Cardiac septum (tissue), 1 donor: Measurements from ENCODE around the gene CTXN1. TPM values are rescaled to one million over a fixed set of nuclear protein-coding genes. Genes with fewer than 3 reads are reported as not detected.
A peak's percentile ranks its signal among the peaks of the same experiment; 100 is the strongest.
"Not testable (repeated sequence)": the region's sequence is repeated elsewhere in the genome, so short reads cannot be mapped to it uniquely, and the experiment has no call there.

Source experiments
- DNase-seq: peaks from one replicate; pipeline ENCODE4 v3.0.0-alpha.2; 2020; ENCODE audit warnings: low spot score
- intact Hi-C: fragments of 100-400 bp; cut with DNase I; formaldehyde crosslinking; loops from one replicate; pipeline ENCODE4 v1.14.0; 2022
- total RNA-seq: library from RNA; stranded (reverse); fragmentation: NEBNext Ultra II Directional; extraction: Animal tissue kit (Norgen Biotek cat#: 25700); gene quantifications from one replicate; pipeline ENCODE4 v1.2.1, GENCODE V29; 2021
- donor health status: DM: no; HTN: no; CAD: no.

CTXN1 gene
- total RNA-seq, 1 donor from 2014 or later: 0.24 TPM

DNA sequence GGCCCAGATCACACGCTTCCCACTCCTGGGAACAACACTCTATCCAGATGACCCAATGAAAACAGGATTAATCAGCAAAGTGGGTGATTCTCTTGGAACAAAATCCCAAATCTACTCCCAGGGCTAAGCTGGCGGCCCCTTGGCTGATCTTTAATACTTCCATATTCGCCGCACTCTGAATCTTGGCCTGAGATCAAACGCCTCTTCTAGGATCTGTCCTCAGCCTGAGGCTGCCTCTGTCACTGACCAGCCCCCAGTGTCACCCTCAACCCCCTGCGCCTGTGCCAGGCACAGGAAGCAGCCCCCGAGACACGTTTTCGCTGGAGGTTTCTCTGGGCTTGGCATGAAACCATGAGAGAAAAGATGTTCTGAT, 2.4 kb upstream of the CTXN1 start:
- intact Hi-C loops: no loop called here
- no peak for DNase-seq

DNA sequence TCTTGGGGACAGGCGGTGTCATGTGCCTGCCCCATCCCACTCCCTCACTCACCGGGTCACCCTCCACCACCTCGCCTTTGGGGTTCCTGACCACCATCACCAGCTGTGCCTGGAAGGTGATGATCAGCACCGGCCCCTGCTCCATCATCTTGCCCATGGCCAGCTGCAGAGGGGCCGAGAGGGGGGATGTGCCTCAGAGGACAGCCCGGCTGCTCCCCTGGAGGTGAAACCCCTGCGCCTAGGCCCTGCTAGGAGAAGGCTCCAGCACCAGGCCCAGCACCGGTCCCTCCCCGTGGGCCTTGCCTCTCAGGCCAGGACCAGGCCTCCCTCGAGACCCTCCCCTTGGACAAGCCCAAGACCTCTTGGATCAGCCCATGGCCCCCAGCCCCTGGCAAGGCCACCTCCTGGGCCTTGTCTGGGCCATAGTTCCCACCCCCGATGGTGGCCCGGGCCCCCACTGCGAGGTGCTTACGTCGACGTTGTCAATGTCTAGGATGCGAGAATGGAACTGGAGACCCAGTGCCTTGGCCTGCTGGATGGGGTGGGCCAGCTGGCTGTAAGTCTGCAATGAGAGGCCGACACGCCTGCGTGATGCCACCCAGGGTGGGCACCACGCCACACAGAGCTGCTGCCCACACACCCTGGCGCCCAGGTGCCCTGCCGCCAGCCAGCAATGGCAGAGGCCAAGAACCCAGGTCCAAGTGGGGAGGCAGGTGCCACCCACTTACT, 1.8 kb upstream of the CTXN1 start:
- DNase-seq: no peak
- intact Hi-C loops: no loop called here

DNA sequence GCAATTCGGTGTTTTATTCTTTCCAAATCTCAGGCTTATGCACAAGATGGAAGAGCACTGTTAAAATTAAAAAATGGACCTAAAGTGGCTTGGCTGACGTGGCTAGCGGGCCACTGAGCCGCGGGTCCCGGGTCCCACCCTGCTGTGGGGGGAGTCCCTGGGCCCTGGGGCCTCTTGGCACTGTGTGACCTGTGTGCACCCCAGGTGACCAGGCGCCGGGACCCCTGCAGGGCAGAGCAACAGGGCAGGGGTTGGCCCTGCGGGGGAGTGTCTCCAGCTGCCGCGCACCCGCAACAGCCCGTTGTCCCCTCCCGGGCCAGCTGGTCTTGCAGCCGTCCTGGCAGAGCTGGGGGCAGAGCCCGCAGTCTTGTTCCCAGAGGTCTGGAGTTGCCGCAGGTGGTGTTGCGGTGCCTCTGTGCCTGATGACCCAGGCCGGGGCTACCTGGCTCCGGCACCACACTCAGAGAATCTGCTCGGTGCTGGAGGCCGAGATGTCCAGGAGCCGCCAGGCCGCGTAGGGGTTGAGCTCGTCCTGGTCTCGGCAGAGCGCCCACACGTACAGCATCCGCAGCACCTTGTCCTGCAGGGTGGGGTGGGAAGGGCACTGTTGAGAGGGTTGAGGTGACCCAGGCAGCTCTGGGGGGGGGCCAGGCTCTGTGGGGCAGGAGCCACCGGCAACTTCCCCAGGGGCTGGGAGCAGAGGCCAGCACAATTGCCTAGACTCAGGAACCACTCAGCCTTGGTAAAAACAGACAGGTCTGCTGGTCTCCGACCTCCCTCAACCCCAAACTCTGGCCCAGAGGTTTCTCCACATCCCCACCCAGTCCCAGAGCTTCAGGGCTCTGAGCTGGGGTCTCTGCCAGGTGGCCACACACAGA, 1.0 kb upstream of the CTXN1 start:
- DNase-seq: no peak

DNA sequence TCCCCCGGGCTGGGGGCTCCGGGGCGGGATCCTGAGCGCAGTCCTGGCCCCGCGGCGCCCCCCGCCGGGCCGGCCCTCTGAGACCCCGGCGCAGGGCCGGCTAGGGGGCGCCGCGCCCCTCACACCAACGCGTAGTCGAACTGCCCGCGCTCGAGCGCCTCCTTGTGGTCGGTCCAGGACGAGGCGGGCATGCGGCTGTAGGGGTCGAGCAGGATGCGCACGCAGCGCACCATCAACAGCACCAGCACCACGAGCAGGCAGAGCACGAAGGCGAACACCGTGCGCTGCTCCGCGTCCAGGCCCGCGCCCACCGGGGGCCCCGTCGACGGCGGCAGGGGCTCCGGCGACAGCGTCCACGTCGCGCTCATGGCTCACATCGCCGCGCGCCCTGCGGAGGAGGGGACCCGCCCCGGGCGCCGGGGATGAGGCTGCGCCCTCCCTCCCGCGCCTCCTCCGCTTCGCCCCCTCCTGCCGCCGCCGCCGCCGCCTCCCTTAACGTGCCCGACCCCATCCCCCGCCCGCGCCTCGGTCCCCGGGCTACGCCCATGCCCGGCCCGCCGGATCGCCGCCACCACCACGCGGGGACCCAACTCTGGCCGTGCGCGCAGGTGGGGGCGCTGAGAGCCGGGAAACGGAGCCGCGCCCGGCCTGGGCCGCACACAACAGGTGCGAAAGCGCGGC, 624 bp downstream of the CTXN1 start:
- intact Hi-C loops: no loop called here
- no peak for DNase-seq

More for the DNA sequence above, 1.0 kb upstream of the CTXN1 start:
- intact Hi-C loops: no loop called here

DNA sequence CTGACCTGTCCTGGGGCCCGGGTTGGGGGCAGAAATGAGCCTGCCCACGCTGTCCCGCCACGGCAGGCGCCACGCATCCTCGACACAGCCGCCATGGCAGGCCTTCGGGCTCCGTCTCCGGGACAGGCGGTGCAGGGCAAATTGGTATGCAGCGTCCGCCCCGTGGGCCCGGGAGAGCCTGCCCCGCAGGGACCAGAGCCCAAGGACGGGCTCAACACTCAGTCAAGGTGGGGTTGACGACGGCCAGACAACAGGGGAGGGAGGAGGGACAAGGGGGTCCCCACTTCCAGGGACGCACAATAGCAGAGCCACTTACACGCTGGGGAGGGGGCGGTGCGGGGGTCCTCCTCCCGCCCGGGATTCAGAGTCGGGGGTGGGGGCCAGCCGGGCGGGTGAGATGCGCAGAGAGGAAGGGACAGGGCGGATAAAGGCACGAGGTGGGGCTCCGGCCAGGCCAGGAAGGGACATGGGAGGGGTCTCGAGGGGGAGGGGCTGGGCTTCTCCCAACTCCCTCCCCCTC, 1.2 kb downstream of the CTXN1 start:
- DNase-seq: no peak
- intact Hi-C loops: loop anchor here (5.0 kb wide), 1 partner anchor 72 kb away; no protein-coding TSS in a partner anchor

DNA sequence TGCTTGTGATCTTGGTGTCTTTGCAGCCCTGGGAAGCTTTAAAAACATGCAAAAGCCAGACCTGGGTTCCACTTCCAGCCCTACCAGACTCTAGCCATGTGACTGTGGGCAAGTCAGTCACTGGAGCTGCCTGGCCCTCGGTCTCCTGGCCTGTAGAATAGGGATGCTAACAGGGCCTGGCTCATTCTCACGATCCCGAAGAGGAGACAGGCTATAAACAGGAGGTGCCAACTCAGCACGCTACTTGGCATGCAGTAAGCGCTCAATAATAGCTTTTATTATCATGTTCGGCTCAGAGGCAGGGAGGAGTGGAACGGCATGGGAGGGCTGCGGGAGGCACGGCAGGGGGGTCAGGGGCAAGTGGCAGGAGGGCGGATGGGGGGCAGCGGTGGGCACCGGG, 1.7 kb downstream of the CTXN1 start:
- intact Hi-C loops: loop anchor here (5.0 kb wide), 1 partner anchor 72 kb away; no protein-coding TSS in a partner anchor
- no peak for DNase-seq

- DNase-seq: no peak
- intact Hi-C loops: loop anchor here (5.0 kb wide), 1 partner anchor 71 kb away; no protein-coding TSS in a partner anchor
Measured at GRCh38 chr19:7923295-7924191, 2.4 kb downstream of the CTXN1 start.

GRCh38 chr19:7922836-7923195, 3.1 kb downstream of the CTXN1 start:
- no peak for DNase-seq
- intact Hi-C loops: loop anchor here (5.0 kb wide), 1 partner anchor 71 kb away; no protein-coding TSS in a partner anchor

- no peak for DNase-seq
- intact Hi-C loops: loop anchor here (2.0 to 5.0 kb wide), 2 partner anchors 17 to 70 kb away; no protein-coding TSS in a partner anchor
Measured at GRCh38 chr19:7921967-7922835, 3.7 kb downstream of the CTXN1 start.

DNA sequence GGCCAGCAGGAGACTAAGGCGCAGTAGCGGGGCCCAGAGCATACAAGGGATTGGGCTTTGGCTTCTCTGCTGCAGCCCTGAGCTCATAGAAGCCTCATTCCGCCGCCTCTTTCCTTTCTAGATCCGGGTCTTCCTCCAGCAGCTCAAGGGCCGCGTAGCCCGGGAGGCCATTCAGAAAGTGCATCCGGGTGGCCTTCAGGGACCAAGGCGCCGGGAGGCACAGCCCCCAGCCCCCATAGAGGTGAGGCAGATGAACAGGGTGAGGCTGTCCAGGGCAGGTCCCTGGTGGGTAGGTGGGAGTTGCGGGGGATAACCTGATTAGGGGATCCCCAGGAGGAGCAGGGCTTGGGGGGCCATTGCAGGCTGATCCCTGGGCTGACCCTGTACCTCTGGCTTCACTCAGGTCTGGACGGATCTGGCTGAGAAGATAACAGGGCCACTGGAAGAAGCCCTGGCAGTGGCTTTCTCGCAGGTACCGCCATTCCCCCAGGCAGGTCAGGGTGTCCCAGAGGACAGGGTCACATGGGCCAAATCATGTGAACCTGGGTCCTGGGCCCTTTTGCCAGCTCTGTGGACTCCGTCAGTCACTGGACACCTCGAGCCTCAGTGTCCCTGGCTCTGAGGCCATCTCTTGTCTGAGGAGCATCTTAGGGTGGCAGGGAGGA, 4.5 kb downstream of the CTXN1 start:
- intact Hi-C loops: loop anchor here (2.0 to 5.0 kb wide), 2 partner anchors 17 to 69 kb away; no protein-coding TSS in a partner anchor
- DNase-seq: no peak

DNA sequence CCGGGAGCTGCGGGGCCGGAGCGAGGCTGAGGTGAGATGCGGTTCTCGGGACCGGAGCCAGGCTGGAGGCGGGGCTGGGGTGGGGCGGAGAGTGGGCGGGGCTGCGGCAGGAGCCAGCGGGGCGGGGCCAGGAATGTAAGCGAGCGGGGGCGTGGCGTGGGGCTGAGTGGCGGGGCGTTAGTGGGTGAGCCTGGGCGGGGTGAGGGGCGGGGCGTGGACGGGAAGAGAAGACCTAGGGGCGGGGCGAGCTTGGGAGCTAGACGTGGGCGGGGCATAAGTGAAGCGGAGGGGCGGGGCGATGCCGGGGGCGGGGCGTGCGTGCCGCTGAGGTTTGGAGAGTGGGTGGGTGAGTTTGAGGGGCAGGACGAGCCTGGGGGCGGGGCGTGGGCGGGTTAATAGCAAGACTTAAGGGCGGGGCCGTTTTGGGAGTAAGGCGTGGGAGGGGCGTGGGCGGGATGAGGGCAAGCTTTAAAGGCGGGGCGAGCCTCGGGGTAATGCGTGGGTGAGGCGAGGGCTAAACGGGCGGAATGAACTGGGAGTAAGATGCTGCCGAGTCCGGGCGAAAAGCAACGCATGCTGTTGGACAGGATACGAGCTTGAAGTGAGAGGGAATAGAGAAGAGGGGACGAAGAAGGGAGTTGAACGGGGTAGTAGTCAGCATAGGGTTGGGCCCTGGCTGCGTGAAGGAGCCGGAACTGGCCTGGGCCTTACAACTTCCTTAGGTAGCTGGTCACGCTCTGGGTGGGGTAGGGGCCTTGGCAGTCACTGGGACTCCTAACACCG, 5.2 kb downstream of the CTXN1 start:
- intact Hi-C loops: loop anchor here (2.0 to 5.0 kb wide), 2 partner anchors 16 to 68 kb away; no protein-coding TSS in a partner anchor
- peak; percentile 100 for DNase-seq

DNA sequence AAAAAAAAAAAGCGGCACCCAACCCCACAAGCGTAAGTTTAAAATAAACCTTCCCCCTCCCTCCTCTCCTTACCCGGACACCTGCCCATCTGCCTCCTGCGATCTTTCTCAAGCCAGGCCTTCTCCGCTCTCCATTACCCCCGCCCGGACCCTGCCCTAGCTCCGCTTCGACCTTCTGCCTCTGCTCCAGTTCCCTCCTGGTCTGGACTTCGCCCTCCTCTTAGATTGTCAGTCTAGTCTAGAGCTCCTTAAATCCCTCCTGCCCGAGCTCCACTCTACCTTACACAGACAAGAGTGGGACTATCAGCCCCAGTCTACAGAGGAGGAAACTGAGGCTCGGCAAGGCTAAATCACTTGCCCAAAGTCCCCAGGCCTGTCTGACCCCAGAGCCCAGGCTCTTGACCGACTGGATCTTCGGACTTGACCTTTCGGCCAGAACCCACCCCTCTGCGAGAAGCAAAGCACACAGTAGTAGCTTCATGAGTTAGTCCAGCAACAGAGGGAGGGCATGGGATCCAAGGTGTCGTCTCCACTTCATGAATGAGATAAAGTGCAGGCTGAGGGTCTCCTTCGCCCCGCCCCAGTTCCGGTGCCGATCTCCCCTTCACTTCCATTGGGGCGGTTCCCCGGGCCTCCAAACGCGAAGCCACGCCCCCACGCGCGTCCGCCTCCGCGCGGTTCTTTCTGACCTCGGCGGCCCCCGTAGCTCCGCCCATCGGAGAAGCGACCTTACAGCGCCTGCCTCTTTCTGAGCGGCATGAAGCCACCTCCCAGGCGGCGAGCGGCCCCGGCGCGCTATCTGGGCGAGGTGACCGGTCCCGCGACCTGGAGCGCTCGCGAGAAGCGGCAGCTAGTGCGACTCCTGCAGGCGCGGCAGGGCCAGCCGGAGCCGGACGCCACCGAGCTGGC, 6.1 kb downstream of the CTXN1 start, which contains the start of gene SNAPC2:
TSS of gene SNAPC2 (plus strand) at position 729 of the 909 bp plus-strand sequence. CDS start at position 758, 29 bp downstream.
- intact Hi-C loops: loop anchor here (2.0 to 5.0 kb wide), 2 partner anchors 15 to 68 kb away; no protein-coding TSS in a partner anchor
- DNase-seq: peak; percentile 96

- intact Hi-C loops: no loop called here
- no peak for DNase-seq
Measured at GRCh38 chr19:7918615-7919421, 7.1 kb downstream of the CTXN1 start.

- DNase-seq, intact Hi-C loops: not testable (repeated sequence)
Measured at GRCh38 chr19:7918062-7918614, 7.8 kb downstream of the CTXN1 start.
